Right lung (tissue), 10 donors: Measurements from ENCODE around the gene ZMYND11. TPM values are rescaled to one million over a fixed set of nuclear protein-coding genes. Genes with fewer than 3 reads are reported as not detected.

Experiments
- DNase-seq, 2 donors: peaks; one replicate each; pipeline ENCODE4 v3.0.0-alpha.2; 2013
- long read RNA-seq, 8 donors: transcript quantifications; one replicate each; lab custom pipeline, GENCODE V29; 2026
- polyA plus RNA-seq, 5 donors: library from polyadenylated mRNA; unstranded; fragments of 120-200 nt; gene quantifications; one replicate each; pipeline versions ENCODE4 v1.2.1 to v1.2.3, GENCODE V29; 2013; ENCODE audit warnings: inconsistent platforms in 1 of 5, low replicate concordance in 1 of 5; ENCODE audit not compliant: insufficient read length in 5 of 5, insufficient read depth in 1 of 5

The ZMYND11 gene
- polyA plus RNA-seq, result 100 to 1,000 TPM in 4 of 5 donors, 10 to 100 TPM in 1; 87.6 to 131 (median 124) TPM
- long read RNA-seq, donor 1, full-length matches to known transcripts, result 7 of 92 reads
- long read RNA-seq, donor 1, partial matches to known transcripts, result 73 of 92 reads
- long read RNA-seq, donor 1, other reads (novel, unspliced or antisense), result 12 of 92 reads
- long read RNA-seq, donor 2, full-length matches to known transcripts, result 2 of 2 reads
- long read RNA-seq, donor 2, partial matches to known transcripts, result 0 of 2 reads
- long read RNA-seq, donor 2, other reads (novel, unspliced or antisense), result 0 of 2 reads
- long read RNA-seq, donor 3, partial matches to known transcripts, result 29 of 30 reads
- long read RNA-seq, donor 3, other reads (novel, unspliced or antisense), result 0 of 30 reads
- long read RNA-seq, donor 4, full-length matches to known transcripts, result 4 of 16 reads
- long read RNA-seq, donor 4, partial matches to known transcripts, result 12 of 16 reads
- long read RNA-seq, donor 4, other reads (novel, unspliced or antisense), result 0 of 16 reads
- long read RNA-seq, donor 5, partial matches to known transcripts, result 14 of 16 reads
- long read RNA-seq, donor 5, other reads (novel, unspliced or antisense), result 0 of 16 reads
- long read RNA-seq, donor 6, full-length matches to known transcripts, result 3 of 53 reads
- long read RNA-seq, donor 6, partial matches to known transcripts, result 41 of 53 reads
- long read RNA-seq, donor 6, other reads (novel, unspliced or antisense), result 9 of 53 reads
- long read RNA-seq, donor 7, full-length matches to known transcripts, result 6 of 46 reads
- long read RNA-seq, donor 7, partial matches to known transcripts, result 35 of 46 reads
- long read RNA-seq, donor 7, other reads (novel, unspliced or antisense), result 5 of 46 reads
- long read RNA-seq, donor 8, full-length matches to known transcripts, result 3 of 3 reads
- long read RNA-seq, donor 8, partial matches to known transcripts, result 0 of 3 reads
- long read RNA-seq, donor 8, other reads (novel, unspliced or antisense), result 0 of 3 reads

DNA sequence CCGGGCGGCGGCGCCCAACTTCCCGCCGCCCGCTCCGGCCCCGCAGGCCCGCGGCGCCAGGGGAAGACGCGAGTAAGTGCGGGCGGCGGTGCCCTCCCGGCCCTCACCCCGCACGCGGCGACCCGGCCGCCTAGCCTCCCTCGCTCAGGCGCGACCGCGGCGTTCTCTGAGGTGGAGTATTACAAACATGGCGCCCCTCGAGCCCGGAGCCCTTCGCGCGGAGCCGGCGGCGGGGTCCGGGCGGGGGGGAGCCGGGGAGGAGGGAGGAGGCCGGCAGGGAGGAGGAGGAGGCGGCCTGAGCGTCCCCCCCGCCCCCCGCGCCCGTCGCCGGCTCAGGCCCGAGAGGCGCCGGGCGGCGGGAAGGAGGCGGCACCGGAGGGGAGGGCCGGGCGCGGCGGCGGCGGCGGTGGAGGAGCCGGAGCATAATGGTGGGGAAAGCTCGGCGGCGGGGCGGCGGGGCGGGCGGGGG, at the start of gene ZMYND11:
Gene ZMYND11, plus strand, starts transcription at position 324 of the 469 bp plus-strand sequence. CDS start 44,558 bp downstream, outside the sequence.
- peak; percentile 69 to 81 for DNase-seq

DNA sequence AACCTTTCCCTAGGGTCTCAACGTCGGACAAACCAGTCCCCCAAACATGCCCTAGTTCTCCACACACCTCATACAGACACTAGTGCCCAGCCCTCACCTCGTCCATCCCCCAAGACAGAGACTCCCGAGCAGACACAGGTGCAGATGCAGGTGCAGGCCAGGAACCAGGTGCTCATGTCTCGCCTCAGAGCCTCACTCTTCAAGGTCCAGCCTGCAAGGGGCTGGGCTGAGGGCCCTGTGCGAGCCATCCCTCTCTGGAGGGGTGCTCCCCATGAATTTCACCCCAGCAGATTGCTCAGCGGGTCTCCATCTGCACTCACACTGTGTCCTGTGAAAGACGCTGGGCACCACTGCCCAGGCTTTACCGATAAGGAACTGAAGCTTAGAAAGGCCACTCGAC, 49.2 kb upstream of the ZMYND11 start:
- no peak for DNase-seq

DNA sequence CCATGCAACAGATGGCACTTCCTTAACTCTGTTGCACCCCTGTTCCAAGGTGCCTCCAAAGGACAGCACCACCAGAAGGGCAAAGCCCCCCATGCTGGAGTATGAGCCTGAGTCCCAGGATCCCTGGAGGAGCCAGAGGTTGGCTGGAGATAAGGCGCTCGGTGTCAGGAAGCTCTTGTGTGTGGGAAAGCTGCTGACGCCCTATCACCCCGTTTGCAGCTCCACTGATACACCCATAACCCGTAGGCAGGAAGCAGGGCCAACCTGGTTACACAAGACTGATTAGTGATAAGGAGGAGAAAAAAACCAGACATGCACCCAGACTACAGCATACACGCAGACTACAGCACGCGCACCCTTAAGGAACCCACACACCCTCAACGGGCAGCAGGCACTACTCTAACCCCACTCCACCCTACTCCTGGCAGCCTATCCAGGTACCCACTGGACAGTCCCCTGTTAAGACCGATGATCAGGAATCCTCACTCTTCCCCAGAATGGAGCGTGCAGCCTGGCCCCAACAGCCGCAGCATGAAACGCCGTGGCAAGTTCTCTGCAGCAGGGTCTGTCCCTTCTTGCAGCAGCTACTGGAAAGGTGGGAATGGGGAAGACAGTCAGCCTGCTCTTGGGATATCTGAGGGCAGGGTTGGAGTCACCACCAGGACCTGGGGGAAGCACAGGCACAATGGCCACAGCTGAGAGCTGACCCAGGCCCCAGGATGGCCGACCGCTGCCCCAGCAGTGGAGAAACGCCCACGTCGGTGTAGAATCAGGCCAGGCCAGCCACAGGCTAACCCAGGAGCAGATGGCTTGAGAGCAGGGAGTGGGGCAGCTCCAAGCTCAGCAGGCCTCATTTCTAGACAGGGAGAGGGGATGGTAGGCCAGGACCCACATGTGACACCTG, 47.8 kb upstream of the ZMYND11 start:
- no peak for DNase-seq

DNA sequence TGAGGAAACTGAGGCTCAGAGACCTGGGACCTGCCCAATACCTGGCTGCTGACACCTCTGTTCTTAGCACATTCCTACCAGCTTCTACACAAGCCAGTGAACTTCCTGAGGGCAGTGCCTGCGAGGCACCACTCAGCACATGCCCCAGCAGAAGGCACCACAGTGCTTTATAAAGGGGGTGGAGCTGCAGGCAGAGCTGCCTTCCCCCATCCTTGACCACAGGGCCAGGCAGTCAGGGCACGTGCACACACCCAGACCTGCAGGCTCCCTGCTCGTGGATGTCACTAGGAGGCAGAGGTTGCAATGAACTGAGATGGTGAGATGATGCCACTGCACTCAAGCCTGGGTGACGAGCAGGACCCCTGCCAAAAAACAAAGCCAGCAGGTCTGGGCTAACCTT, 47.0 kb upstream of the ZMYND11 start:
- DNase-seq, result no peak

DNA sequence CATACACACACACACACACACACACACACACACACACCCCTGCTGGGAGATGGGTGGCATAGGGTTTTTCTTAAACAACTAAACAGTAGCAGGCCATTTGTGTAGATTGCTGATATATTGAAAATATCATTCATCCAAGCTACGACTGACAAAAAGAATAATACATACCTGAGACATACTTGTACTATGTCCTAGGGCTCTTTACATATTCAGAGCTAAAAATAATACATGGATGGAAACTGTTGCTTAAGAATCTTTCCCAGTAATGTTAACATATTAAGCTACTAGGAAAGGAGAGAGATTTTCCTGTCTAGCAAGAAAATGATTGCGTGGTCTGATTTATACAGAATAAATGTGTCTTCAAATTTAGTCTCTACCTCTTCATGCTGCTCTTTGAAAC, 46.0 kb upstream of the ZMYND11 start:
- DNase-seq, result no peak

DNA sequence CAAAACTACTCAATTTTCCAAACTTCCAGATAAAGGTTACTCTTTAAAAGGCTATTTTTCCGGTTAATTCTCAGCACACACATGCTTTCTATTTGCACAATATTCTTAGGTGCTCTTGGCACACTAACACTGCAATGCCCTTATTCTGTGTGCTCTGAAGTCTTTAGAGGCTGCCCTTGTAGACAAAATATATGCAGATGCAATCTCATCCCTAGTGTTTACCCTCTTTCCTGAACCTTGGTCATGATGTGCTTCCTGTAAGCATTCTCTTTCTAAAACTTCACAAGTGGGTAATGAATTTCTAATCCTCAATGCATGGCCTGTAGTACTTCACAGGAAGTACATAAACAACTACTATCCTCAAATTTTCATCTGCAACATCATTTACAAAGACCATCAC, 45.1 kb upstream of the ZMYND11 start:
- no peak for DNase-seq

DNA sequence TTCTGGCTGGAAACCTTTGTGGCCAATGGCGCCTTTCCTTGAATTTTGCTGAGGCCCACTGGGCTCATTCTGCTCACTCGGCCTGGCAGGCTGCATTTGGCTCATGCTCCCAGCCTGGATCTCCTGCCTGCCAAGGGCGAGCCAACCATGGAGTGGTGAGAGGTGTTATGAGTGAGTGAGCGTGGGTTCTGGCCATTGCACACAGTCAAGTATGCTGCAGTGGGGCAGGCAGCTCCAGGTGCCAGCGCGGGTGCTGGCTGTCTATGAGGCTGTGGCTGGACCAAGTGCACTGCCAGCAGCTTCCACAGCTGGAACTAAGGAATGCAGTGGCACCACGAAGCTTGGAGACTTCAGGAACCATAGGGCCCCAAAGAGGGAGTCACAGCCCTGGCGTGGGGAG, 43.9 kb upstream of the ZMYND11 start:
- DNase-seq, result no peak

DNA sequence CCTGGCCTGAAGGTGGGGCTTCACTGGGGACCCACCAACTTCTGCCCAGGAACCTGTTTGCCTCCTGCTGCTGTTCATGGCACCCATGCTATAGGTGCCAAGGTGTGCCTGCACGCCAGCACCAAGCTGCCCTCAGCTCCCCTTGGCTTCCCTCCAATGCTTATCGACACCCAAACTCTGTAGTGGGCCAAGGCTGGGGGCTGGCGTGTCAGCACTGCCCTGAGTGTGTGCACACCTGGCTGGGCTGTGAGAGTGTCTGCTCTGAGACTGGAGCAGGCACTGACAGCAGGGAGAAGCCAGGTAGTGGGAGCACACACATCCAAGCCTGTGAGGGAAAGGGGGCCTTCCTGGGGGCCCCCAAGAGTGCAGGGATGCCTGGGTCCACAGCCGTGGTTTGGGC, 43.1 kb upstream of the ZMYND11 start:
- DNase-seq, result no peak

DNA sequence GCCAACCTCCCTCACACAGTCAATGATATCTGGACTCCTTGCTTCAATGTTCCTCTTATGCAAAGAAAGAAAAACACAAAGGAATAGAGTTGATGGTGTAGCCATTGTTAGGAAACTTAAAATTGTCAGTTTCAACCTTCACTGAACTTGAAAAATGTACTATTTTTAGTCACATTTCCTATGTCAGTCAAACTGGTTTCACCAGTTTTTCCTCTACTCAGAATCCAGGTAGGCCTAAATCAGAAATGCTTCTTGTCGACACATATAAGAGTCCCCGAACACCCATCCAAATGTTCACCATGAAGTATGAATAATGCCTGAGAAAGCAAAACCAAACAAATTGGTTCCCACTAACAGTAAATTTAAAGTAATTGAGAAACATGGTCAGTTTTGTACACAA, 42.4 kb upstream of the ZMYND11 start:
- peak; percentile 34 to 38 for DNase-seq

DNA sequence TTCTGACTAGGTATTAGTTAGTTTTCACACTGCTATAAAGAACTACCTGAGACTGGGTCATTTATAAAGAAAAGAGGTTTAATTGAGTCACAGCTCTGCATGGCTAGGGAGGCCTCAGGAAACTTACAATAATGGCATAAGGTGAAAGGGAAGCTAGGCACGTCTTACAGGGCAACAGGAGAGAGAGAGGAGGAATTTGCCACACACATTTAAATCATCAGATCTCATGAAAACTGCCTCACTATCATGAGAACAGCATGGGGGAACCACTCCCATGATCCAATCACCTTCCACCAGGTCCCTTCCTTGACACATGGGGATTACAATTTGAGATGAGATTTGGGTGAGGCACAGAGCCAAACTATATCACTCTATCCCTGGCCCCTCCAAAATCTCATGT, 40.6 kb upstream of the ZMYND11 start:
- DNase-seq, result no peak

DNA sequence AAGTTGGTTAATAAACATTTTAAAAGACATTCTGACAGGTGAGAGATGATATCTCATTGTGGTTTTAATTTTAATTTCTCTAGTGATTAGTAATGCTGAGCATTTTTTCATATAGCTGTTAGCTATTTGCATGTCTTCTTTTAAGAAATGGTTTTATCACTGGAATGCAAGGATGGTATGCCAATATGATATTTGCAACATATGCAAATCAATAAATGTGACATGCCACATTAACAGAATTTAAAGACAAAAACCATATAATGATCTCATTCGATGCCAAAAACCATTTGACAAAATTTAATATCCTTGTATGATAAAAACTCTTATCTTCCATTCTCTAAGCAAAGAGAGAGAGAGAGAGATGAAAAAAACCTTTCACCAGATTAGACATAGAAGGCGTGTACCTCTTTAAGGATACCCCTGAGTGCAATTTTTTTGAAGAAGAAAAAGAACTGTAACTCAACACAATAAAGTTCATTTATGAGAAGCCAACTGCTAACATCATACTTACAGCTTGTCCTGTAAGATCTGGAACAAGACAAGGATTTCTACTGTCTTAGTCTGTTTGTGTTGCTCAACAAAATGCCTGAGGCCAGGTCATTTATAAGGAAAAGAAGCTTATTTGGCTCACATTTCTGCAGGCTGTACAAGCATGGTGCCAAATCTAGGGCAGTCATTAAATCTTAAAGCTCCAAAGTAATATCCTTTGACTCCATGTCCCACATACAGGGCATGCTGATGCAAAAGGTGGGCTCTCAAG, 39.7 kb upstream of the ZMYND11 start:
- DNase-seq, result no peak

DNA sequence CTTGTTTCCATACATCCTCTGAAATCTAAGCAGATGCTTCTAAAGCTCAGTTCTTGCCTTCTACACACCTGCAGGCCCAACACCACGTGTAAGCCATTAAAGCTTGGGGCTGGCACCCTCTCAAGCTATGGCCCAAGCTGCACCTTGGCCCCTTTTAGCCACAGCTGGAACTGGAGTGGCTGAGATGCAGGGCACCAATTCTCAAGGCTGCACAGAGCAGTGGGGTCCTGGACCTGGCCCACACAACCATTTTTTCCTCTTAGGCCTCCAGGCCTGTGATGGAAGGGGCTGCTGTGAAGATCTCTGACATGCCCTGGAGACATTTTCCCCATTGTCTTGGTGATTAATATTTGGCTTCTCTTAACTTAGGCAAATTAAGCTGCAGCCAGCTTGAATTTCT, 38.8 kb upstream of the ZMYND11 start:
- no peak for DNase-seq

DNA sequence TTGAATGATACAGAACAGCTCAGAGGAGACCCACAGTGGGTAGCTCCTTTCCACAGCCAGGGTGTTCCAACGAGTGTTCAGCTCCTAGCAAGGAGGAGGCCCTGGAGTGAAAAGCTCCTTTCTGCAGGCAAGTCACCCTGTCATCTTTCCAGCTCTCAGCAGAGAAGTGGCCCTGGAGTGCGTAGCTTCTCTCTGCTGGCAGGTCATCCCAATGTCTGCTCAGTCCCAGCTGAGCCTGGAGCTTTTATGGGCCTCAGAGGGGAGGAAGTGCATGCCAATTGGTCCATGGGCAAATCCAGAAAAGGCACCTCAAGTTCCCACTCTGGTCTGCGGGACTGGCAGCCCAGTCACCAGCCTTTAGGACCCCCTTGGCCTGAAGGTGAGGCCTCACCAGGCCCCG, 30.8 kb upstream of the ZMYND11 start:
- no peak for DNase-seq

DNA sequence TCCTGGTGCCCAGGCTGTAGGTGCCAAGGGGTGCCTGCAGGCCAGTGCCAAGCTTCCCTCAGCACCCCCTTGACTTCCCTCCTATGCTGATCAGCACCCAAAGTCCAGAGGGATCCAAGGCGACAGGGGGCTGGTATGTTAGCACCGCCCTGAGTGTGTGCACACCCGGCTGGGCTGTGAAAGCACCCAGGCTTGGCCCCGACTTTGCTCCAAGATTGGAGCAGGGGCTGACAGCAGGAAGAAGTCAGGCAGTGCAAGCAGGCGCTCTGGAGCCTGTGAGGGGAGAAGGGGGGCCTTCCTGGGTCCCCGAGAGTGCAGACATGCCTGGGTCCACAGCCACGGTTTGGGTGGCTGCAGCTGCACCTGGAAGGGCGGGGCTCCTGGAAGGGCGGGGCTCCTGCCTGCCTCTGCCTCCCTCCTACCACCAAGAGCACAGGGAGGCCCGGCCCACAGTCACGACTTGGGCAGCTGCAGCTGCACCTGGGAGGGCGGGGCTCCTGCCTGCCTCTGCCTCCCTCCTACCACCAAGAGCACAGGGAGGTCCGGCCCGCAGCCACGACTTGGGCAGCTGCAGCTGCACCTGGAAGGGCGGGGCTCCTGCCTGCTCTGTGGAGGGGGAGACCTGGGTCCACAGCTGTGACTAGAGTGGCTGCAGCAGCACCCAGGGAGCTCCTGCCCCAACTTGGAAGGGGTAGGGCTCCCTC, 30.2 kb upstream of the ZMYND11 start:
- DNase-seq, result no peak

DNA sequence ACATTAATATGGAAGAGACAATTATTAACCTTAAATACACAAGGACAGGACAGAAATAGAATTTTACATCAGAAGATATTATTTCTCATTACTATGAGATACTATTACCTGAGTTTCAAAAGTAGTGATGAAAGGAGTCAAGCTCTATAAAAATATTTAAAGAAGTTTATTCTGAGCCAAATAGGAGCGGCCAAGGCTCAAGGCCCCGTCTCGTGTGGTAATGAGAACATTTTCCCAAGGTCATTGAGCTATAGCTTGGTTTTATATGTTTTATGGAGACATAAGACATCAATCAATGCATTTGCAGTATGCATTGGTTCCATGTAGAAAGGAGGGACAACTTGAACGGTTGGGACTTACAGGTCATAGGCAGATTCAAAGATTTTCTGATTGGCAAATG, 29.4 kb upstream of the ZMYND11 start:
- no peak for DNase-seq

DNA sequence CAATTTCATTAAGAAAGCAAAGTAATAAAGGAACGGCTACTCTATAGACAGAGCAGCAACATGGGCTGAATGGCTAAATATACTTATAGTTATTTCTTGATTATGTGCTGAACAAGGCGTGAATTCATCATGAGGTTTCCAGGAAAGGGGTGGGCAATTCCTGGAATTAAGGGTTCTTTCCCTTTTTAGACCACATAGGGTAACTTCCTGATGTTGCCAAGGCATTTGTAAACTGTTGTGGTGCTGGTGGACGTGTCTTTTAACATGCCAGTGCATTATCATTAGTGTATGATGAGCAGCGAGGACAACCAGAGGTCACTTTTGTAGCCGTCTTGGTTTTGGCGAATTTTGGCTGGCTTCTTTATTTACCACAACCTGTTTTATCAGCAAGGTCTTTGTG, 28.5 kb upstream of the ZMYND11 start:
- no peak for DNase-seq

DNA sequence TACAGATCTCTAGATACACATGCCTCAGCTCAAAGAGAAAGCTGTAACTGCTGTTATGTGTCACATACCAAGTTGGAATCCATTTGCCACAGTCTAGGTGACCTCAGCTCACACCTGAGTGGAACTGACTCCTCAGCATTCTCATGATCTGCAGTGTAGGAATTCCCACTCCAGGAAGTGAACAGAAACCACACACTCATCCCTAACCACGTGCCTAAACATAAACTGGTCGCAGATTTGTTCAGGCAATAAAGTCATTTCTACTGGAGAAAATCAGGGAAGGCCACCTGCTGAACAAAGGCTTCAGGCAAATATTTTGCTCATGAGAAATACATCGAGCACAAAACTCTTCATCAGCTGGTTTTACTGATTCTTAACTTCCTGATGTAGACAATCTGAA, 23.0 kb upstream of the ZMYND11 start:
- no peak for DNase-seq

DNA sequence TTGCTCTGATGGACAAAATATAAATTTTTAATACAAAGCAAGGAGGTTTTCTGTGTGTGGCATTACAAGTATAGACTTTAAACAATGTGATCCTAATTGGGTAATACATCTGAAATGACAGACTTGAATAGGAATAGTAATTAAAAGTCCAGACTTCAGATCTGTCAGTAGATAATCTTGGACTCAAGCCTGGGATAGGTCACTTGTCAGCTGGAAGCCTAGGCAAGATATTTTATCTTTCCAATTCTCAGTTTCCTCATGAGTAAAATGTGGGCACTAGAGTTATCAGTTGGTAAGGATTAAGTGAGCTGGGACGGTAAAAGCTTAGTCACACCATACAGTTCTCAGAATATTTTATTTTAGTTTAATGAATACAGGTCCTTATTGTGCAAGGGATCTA, 10.4 kb upstream of the ZMYND11 start:
- DNase-seq, result no peak

DNA sequence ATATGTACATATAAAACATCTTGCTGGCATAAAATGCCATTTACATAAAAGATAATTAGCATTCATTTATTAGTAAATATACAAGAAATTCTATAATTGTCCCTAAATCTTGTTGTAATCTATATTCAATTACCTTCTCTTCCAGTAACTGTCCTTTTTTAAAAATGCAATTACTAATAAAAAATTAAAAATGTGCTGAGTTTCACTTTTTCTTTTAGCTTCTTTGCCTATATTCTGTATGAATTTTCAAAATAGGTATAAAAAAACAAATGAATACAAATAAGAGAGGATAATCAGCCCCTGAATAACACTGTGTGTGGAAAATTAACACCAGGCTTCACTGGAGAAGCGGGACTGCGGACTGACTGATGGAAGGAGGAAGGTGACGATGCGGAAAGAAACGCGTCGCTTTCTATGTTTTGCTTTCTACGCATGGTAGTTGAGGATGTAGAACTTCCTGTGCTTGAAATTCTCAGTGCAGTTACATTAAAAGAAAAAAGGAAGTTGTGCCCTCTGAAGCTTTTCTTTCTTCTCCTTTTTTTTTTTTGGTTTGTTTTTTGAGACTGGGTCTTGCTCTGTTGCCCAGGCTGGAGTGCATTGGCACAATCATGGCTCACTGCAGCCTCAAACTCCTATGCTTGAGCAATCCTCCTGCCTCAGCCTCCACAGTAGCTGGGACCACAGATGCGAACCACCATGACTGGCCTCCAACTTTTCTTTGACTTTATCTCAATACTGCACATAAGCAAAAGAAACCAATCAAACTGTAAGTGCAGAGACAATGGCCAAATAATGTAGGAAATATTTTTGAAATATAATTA, 7.4 kb upstream of the ZMYND11 start:
- no peak for DNase-seq
